Activated CD4-positive, alpha-beta T cell treated with anti-CD3 and anti-CD28 coated beads, Interleukin-2, amount 50 U/mL, for 24 hours (primary cell): ENCODE data around the gene SIGLEC15.

Experiments
- DNase-seq, 2 donors: peaks; one replicate each; pipeline ENCODE4 v3.0.0-alpha.2; 2020; ENCODE audit warnings: low read depth in 1 of 2, low spot score in 1 of 2

SIGLEC15 gene

DNA sequence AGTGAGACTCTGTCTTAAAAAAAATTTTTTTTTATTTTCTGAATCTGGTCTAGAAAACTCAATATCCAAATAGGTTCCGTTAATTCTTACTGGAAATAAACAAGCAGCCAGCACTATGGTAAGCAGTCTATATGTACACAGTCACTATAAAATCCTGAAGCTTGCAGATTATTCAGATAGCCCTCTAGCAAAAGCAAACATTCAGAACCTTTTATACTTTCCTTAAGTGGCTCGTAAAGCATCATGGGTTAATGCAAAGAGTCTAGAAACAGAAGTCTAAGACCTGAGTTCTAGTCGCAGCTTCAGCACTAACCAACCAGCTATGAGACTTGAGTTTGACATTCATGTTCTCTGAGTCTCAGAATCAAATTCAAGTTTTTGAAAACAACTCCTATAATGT, 51.9 kb downstream of the SIGLEC15 start:
- no peak for DNase-seq

DNA sequence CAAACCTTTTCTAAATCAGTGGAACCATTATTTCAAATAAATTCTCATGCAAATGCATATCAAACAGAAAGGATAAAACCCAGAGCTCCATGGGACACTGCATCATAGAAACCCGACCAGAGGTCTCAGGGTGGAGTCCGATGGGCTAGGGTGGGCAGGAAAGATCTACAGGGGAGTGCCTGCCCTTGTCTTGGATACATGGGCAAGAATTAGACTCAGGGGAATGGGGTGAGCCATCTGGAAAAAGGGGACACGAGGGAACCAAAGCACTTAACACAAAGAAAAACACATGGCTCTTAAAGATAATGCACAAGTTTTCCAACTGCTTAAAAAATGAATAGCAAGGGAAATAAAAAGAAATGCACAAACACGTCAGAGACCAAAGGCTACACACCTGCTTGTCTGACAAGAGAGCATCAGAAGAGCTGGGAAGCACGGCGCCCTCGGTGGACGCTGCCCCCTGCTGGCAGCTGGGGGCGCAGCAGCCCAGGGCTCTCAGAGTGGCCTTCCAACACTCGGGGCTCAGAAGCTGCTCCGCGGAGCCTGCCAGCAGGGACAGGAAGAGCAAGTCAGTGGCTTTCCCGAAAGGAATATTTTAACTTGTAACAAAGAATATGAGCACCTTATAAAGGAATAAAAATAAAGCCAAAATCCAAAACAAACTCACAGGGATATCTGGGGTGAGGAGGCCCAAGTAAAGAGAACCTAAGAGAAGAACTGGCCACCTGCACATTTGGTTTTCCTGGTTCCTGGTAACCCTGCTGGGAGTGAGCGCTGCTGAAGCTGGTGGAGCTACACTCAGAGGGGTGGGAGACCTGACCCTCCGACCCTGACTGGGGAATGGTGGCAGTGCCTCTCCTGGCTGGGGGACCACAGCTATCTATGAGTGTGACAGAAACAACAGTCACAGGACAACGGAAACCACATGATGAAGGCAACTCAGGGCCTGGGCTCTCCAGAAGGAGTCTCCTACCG, 54.5 kb downstream of the SIGLEC15 start:
- DNase-seq: peak; percentile 59 to 64

DNA sequence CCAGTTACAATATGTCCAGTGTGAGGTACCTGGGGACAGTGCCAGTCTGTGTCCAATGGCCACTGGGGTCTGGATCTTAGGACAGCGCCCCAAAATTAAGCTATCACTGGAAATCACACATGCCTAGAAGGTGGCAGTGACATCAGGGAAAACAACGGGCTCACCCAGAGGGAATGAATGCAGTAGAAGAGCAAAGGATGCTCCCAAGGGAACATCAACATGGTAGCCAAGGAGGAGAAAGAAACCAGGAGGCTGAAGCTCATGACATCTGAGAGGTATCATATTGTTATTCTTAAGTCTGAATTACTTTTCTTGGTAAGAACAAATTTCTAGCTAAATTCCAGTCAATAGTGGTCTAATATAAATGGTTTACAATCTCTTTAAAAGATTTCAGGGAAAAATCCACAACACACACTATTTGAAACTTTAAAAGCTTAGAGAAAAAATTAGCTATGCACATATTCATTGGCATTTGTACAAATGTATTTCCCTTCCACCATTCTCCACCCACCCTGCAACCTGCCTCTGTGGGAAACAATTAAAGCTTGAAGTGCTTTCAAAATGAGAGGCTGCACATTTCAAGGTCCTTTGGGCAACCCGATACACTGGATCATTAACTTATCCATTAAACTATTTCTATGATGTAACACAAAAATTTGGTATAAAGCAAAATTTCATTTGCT, 55.5 kb downstream of the SIGLEC15 start:
- no peak for DNase-seq

GRCh38 chr18:45887585-45887984, 62.1 kb downstream of the SIGLEC15 start:
- DNase-seq: no peak

DNA sequence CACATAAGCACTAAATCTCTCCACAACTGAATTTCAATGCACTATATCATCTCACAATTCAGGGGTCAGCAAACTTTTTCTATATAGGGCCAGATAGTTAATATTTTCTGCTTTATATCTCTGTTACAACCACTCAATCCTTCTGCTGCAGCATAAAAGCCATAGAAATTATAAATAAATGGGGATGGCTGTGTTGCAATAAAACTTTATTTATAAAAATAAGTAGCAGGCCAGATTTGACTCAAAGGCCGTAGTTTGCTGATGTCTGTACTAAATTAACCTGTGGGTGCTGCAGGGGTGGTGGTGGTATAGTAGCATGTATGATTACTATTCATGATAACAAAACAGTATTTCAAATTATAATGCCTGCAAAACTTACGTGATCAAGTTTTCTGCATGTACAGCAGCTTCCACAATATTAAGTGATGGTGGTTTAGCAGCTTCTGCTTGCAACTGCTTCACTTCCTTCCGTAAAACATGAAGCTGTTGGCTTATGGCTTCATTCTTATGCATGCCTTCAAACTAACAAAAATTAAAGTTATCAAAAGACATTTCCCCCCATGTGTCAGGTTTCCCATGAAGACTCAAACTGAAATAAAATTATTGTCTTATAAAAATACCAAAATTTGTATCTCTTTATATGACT, 64.1 kb downstream of the SIGLEC15 start:
- no peak for DNase-seq

GRCh38 chr18:45890606-45891005, 65.1 kb downstream of the SIGLEC15 start:
- DNase-seq: no peak

DNA sequence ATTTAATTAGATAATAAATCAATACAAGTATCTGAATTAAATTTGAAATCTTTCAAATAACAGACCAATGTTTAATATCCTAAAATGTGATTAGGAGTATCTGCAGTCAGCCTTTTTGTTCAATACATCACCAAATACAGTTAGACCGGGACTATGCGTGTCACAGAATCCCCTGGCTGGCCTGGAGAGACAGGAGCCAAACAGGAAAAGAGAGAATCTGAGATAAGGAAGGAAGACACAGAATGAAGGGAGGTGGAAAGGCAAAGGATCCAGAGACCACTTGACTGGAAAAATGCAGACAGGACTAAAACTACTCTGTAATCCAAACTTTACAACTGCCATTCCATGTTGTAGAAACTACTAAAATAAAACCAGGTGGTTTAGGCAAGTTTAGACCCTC, 66.3 kb downstream of the SIGLEC15 start:
- DNase-seq: no peak
